ENCODE data around the gene EFHC1.

The EFHC1 gene

GRCh38 chr6:52558266-52559000, 138.3 kb downstream of the EFHC1 start:
- DNase-seq, result no peak

DNA sequence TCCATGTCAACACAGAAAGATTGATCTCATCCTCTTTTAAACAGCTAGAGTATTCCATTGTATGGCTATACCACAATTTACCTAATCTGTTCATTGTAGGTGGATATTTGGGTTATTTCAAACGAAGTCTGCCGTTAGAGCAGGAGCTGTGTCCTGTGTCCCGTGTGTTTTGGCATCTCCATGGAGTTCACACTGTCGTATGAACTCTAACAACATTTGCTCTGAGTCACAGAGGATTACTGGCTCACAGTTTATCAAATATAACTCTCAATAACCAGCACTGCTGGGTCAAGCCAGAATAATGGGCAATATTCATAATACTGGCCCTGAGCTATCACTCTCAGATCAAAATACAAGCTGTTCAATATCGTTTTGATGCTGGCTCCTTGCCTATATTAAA, 140.3 kb downstream of the EFHC1 start:
- no peak for DNase-seq

- no peak for DNase-seq
Observed at GRCh38 chr6:52562911-52563310, 142.8 kb downstream of the EFHC1 start.

- no peak for DNase-seq
Observed at GRCh38 chr6:52564856-52565255, 144.7 kb downstream of the EFHC1 start.

DNA sequence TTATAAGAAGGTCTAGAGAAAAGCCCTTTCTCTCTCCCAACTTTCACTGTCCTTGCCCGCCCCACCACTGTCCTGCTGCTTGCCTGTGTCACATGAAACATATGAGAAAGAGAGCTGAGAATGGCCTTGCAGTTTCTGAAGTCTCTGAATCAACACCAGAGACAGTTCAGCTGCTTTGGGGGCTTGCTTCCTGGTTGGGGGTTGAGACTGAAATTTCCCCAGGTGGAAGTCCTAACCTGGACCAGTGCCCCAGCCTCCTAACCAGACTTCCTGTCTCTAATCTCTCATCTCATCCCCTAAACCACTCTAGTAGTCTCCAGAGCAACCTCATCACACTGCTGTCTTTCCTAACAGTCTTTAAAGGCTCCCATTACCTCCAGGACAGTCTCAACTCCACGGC, 146.1 kb downstream of the EFHC1 start:
- no peak for DNase-seq

DNA sequence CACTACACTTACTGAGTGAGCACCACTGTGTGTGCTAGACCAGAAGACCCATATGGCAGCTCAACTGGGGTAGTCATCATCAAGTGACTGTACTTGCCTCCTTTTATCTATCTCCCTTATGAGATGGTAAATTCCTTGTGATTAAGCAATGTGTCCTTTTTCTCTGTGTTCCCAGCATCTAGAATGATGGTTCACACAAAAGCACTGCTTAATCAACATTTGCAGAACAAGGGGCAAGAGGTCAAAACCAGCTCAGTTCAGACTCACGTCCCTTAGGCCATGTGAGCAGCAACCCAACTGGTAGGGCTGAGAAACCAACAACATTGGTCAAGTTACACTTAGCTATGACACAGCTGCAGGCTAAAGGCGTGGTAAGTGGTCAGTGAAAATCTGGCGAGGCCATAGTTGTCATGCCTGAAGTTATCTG, 146.7 kb downstream of the EFHC1 start:
- no peak for DNase-seq

GRCh38 chr6:52568320-52568719, 148.2 kb downstream of the EFHC1 start:
- DNase-seq, result no peak

GRCh38 chr6:52570291-52570700, 150.2 kb downstream of the EFHC1 start:
- no peak for DNase-seq

GRCh38 chr6:52571099-52571755, 151.1 kb downstream of the EFHC1 start:
- DNase-seq, result no peak

DNA sequence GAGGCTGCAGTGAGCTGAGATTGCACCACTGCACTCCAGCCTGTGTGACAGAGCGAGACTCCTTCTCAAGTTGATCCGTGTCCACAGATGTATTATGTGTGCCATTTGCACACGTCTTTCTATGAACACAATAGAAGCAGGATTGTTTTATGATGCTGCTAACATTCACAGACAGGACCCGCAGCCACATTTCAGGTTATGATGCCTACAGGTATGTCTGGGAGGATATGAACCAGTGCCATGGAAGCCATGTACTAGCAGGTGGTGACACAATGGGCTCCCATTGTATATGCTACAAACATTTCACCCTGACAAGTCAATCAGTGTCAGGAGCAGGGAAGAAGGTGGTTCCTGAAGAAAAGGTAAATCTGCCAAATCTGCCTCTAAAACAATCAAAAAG, 152.4 kb downstream of the EFHC1 start:
- no peak for DNase-seq

DNA sequence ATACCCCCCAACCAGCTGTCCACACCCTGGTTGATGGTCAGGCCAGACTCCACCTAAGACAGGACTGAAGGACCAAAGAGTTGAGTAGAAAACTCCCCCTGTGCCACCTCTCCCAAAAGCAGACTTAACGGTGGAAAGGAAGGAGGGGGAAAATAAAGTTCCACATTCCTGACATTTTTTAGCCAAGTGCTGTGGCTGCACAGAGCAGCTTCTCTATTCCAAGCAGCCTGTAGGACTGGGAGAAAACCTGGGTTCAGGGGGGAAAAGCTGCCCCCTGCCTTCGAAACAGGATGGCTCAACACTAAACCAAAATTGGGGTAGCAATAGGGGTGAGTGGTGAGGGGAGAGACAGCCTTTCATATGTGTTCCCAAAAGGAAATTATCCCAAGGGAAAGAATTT, 153.2 kb downstream of the EFHC1 start:
- no peak for DNase-seq

Data from COR-L47 (cell line).